Endothelial cell of umbilical vein (primary cell): ENCODE data around the gene CLASP2. TPM values are rescaled to one million over a fixed set of nuclear protein-coding genes. Genes with fewer than 3 reads are reported as not detected.

Experiments
- Bru-seq: library from RNA; stranded (reverse); fragments of 400-500 nt; gene quantifications from one replicate; lab custom pipeline; 2021; lab: Mats Ljungman, UMichigan
- BruChase-seq, 2 experiments: library from RNA; stranded (reverse); fragments of 400-500 nt; gene quantifications; one replicate each; lab custom pipeline; 2021; lab: Mats Ljungman, UMichigan
- BruUV-seq: library from RNA; stranded (reverse); fragments of 400-500 nt; replicated peaks from 2 replicates; lab custom pipeline; 2021; lab: Mats Ljungman, UMichigan
- CTCF ChIA-PET: fragments of 300-600, 350-600 bp; sonication (Branson Sonifier 250); formaldehyde crosslinking; loops from one replicate; lab custom pipeline; 2021; ENCODE audit warnings: antibody characterized with exemption, inconsistent platforms; lab: Charles Lee
- POLR2A ChIA-PET: fragments of 300-600, 350-600 bp; sonication (Branson Sonifier 250); formaldehyde crosslinking; loops from one replicate; lab custom pipeline; 2021; ENCODE audit warnings: antibody characterized with exemption, inconsistent platforms; lab: Charles Lee
- DNase-seq: peaks from one replicate; pipeline ENCODE4 v3.0.0-alpha.2; 2011; ENCODE audit warnings: low read depth, low spot score
- FAIRE-seq: peaks from 2 replicates; lab custom pipeline; 2011; peaks lifted over from hg19 to GRCh38; lab: Jason Lieb, UNC
- H2AFZ ChIP-seq: 2 replicates; pipeline ENCODE4 v1.6.0; 2012; ENCODE audit warnings: low read depth, low read length, control low read depth, inconsistent platforms
- H3K27ac ChIP-seq: 2 replicates; pipeline ENCODE4 v1.5.1; 2011; ENCODE audit warnings: low read depth, mild to moderate bottlenecking, control low read depth, low read length, moderate library complexity; ENCODE audit not compliant: insufficient read depth
- H3K27me3 ChIP-seq, 2 experiments: 2 replicates each; pipeline versions ENCODE4 v1.6.0 to v1.6.1; 2011; ENCODE audit warnings: low read length in 2 of 2, mixed read lengths in 1 of 2; ENCODE audit not compliant: control insufficient read depth in 2 of 2, insufficient read depth in 2 of 2
- H3K36me3 ChIP-seq, 2 experiments: 2 replicates in 1 of 2; 3 replicates in 1 of 2; pipeline ENCODE4 v1.5.1; 2011; ENCODE audit warnings: low read length in 2 of 2, mild to moderate bottlenecking in 1 of 2, moderate library complexity in 1 of 2; ENCODE audit not compliant: control insufficient read depth in 2 of 2, insufficient read depth in 2 of 2; ENCODE audit errors: extremely low read depth in 1 of 2
- H3K4me1 ChIP-seq: 3 replicates; pipeline ENCODE4 v1.5.1; 2011; ENCODE audit warnings: mild to moderate bottlenecking, low read length; ENCODE audit not compliant: control insufficient read depth, insufficient read depth; ENCODE audit errors: extremely low read depth
- H3K4me2 ChIP-seq: 2 replicates; pipeline ENCODE4 v1.6.1; 2011; ENCODE audit warnings: low read length, control low read depth, mixed read lengths; ENCODE audit not compliant: insufficient read depth
- H3K4me3 ChIP-seq, 3 experiments: fragments of 200-600 bp in 1 of 3; sonication (generic), shearing (Covaris generic) in 1 of 3; replicated peaks in 1 of 3; 2 replicates each; pipeline ENCODE4 v1.5.1; 2011 to 2016; ENCODE audit warnings: control low read depth in 3 of 3, low read length in 3 of 3, mild to moderate bottlenecking in 2 of 3, inconsistent platforms in 1 of 3, low read depth in 1 of 3, moderate library complexity in 1 of 3; ENCODE audit not compliant: insufficient read depth in 1 of 3
- H3K79me2 ChIP-seq: 2 replicates; pipeline ENCODE4 v1.6.0; 2012; ENCODE audit warnings: low read length, inconsistent platforms; ENCODE audit not compliant: control insufficient read depth, insufficient read depth
- H3K9ac ChIP-seq: replicated peaks from 2 replicates; pipeline ENCODE3; 2011; ENCODE audit warnings: low read length, control low read depth; ENCODE audit not compliant: insufficient read depth; ENCODE audit errors: extremely low read depth
- H3K9me1 ChIP-seq: replicated peaks from 3 replicates; pipeline ENCODE4 v1.6.0; 2011; ENCODE audit warnings: mild to moderate bottlenecking, low read length; ENCODE audit not compliant: control insufficient read depth, insufficient read depth; ENCODE audit errors: extremely low read depth
- H3K9me3 ChIP-seq: replicated peaks from 2 replicates; pipeline ENCODE4 v1.5.1; 2012; ENCODE audit warnings: low read length, inconsistent platforms; ENCODE audit not compliant: control insufficient read depth, insufficient read depth
- H4K20me1 ChIP-seq: replicated peaks from 2 replicates; pipeline ENCODE3; 2011; ENCODE audit warnings: mild to moderate bottlenecking, low read length; ENCODE audit not compliant: control insufficient read depth, insufficient read depth; ENCODE audit errors: extremely low read depth
- CTCF ChIP-seq, 2 donors: IDR thresholded peaks; 1 replicate in 1 of 2; 2 replicates in 1 of 2; pipeline ENCODE4 v1.5.1; 2011; ENCODE audit warnings: low read length in 2 of 2, mild to moderate bottlenecking in 2 of 2, moderate library complexity in 2 of 2, control low read depth in 1 of 2, inconsistent platforms in 1 of 2, low read depth in 1 of 2; ENCODE audit not compliant: insufficient read depth in 1 of 2; ENCODE audit errors: extremely low read depth in 1 of 2
- POLR2A ChIP-seq: IDR thresholded peaks from 2 replicates; pipeline ENCODE4 v1.6.1; 2012; ENCODE audit warnings: low read depth, mild to moderate bottlenecking, control low read depth, low read length
- POLR2AphosphoS5 ChIP-seq: IDR thresholded peaks from 2 replicates; pipeline ENCODE4 v1.6.1; 2012; ENCODE audit warnings: low read depth, mild to moderate bottlenecking, control low read depth, low read length, moderate library complexity; ENCODE audit not compliant: insufficient read depth
- dilution Hi-C: fragments of 300-500 bp; cut with MboI; formaldehyde crosslinking; loops from one replicate; pipeline ENCODE4 v1.15.0; 2019; ENCODE audit warnings: low sequenced_read_pairs; ENCODE audit not compliant: extremely low pct_ligation_motif_present
- intact Hi-C: fragments of 100-400 bp; cut with micrococcal nuclease; formaldehyde crosslinking; loops from one replicate; pipeline ENCODE4 v1.10.0; 2022
- long read RNA-seq: library from polyadenylated mRNA; stranded (forward); transcript quantifications from one replicate; pipeline ENCODE4 v2.0.0, GENCODE V29; 2021
- polyA minus RNA-seq, 3 experiments: library from RNA; depleted of rRNA, polyadenylated mRNA; stranded (reverse); fragments of >200 nt; gene quantifications; 1 replicate in 1 of 3; 2 replicates in 2 of 3; pipeline ENCODE4 v1.2.3, GENCODE V29; 2011
- polyA plus RNA-seq, 4 experiments: library from polyadenylated mRNA; depleted of rRNA in 3 of 4; stranded (reverse) in 3 of 4; unstranded in 1 of 4; fragments of >200 nt; gene quantifications; 2 replicates each; pipeline versions ENCODE4 v1.2.1 to v1.2.3, GENCODE V29; 2011 to 2012; ENCODE audit warnings: missing spikeins in 1 of 4
- total RNA-seq: library from RNA; stranded (reverse); gene quantifications from 2 replicates; pipeline ENCODE4 v1.2.3, GENCODE V29; 2021

Gene CLASP2
- total RNA-seq = 55.0 and 62.9 TPM in 2 replicates
- 11.8 and 15.0 TPM in 2 replicates for polyA plus RNA-seq
- 12.1 and 12.8 TPM in 2 replicates for polyA plus RNA-seq (2011; cell fraction: cytosol; rRNA removed)
- polyA plus RNA-seq (2011; cell fraction: nucleus; rRNA removed) = 39.8 and 55.9 TPM in 2 replicates
- polyA plus RNA-seq (2012) = 19.9 and 20.0 TPM in 2 replicates
- polyA minus RNA-seq = 76.5 and 81.9 TPM in 2 replicates
- polyA minus RNA-seq (2011; cell fraction: cytosol; rRNA and poly(A)+ RNA removed) = 24.1 TPM
- polyA minus RNA-seq (2011; cell fraction: nucleus; rRNA and poly(A)+ RNA removed) = 134 and 190 TPM in 2 replicates
- percentile 82 among the genes with signal in this experiment for Bru-seq, nascent RNA
- percentile 72 among the genes with signal in this experiment for BruChase-seq, experiment 1, labeled RNA remaining after a 6-hour chase
- BruChase-seq, experiment 2, labeled RNA remaining after a 2-hour chase = percentile 75 among the genes with signal in this experiment
- long read RNA-seq, partial matches to known transcripts = 5 of 42 reads
- long read RNA-seq, other reads (novel, unspliced or antisense) = 37 of 42 reads

GRCh38 chr3:33717866-33718594 lies at the start of gene CLASP2:
TSS of gene CLASP2 (minus strand) at chr3:33718254. CDS start at chr3:33718002, 252 bp downstream.
- H3K27me3 ChIP-seq = no peaks in the 10 kb centered on the region
- H4K20me1 ChIP-seq = no peaks in the 10 kb centered on the region
- ChIA-PET POLR2A (interaction anchor here (0.7 to 1.0 kb wide), 2 partner anchors 58 to 520 kb away, joined by 3 to 4 read pairs; no protein-coding TSS in a partner anchor), CTCF (interaction anchor here (0.6 to 3.1 kb wide), 6 partner anchors 7 to 298 kb away, joined by 3 to 14 read pairs (median 9); no protein-coding TSS in a partner anchor)
- dilution Hi-C loops = no loop called here
- no peaks in the 10 kb centered on the region for H3K9me3 ChIP-seq
- H3K36me3 ChIP-seq = no peaks in the 10 kb centered on the region
- DNase-seq = peak; percentile 91
- peak; percentile 77 for FAIRE-seq
- TF ChIP-seq CTCF (IDR thresholded peaks at IDR 0.05; ENCODE audit: extremely low read depth in 1 of 2, insufficient read depth in 1 of 2, low read depth in 1 of 2, low read length in 2 of 2) = no peak
- peak; percentile 88 for TF ChIP-seq POLR2A
- TF ChIP-seq POLR2AphosphoS5 = peak; percentile 56
- TSS peak; percentile 68 for BruUV-seq
- intact Hi-C loops = loop anchor here (1.0 to 5.0 kb wide), 8 partner anchors 59 to 771 kb away; partner anchors contain the start of genes PDCD6IP and UBP1
- H3K4me1 ChIP-seq = peaks cover 18% of the 10 kb centered on the region
- peaks cover 39% of the 10 kb centered on the region for H3K79me2 ChIP-seq
- peak within 1 kb of the TSS; percentile 76 for H3K27ac ChIP-seq
- H3K4me2 ChIP-seq = peak within 1 kb of the TSS; percentile 94
- H3K9me1 ChIP-seq = no peaks in the 10 kb centered on the region
- H2AFZ ChIP-seq = peak within 1 kb of the TSS; percentile 95
- peak within 1 kb of the TSS; percentile 67 to 94 (median 76) for H3K4me3 ChIP-seq
- peak within 1 kb of the TSS; percentile 82 for H3K9ac ChIP-seq
